Measurements from ENCODE around the gene MROH2A.

DNA sequence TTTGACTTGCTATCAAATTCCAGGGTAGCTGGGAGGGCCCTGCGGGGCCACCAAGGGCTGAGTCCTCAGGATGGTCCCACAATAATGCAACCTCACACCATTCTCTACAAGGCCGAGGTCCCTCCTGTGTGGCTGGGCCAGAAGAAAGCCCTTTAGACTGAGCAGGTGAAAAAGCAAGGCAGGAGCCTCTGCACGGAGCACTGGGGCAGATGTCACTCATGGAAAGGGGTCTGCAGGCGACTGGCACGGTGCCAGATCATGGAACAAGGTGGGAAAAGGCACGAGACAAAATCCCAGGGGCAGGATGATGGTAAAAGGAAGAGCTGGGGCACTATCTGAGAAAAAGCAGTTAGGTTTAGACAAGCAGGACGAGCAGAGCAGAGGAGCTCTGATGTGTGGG lies 60.1 kb downstream of the MROH2A start:
- TF ChIP-seq CTCF (IDR thresholded peaks at IDR 0.05) (no peak), POLR2A (IDR thresholded peaks at IDR 0.05) (no peak)
